HEK293T (cell line): ENCODE data around the gene PRDM16.

Source experiments
- ARNT ChIP-seq: fragments of 450-650 bp; IDR thresholded peaks from 2 replicates; pipeline ENCODE4 v1.6.1; 2017; ENCODE audit warnings: mild to moderate bottlenecking
- BHLHE40 ChIP-seq: fragments of 450-650 bp; IDR thresholded peaks from 2 replicates; pipeline ENCODE4 v1.6.1; 2016; ENCODE audit warnings: mild to moderate bottlenecking, moderate library complexity, borderline replicate concordance
- CTBP1 ChIP-seq: fragments of 450-650 bp; IDR thresholded peaks from 2 replicates; pipeline ENCODE4 v1.6.1; 2016; ENCODE audit warnings: borderline replicate concordance
- ELF4 ChIP-seq: fragments of 450-650 bp; IDR thresholded peaks from 2 replicates; pipeline ENCODE4 v1.6.1; 2017; ENCODE audit warnings: antibody characterized with exemption
- FOXA1 ChIP-seq: fragments of 450-650 bp; IDR thresholded peaks from 2 replicates; pipeline ENCODE4 v1.6.1; 2016; ENCODE audit warnings: mild to moderate bottlenecking
- FOXK2 ChIP-seq: fragments of 450-650 bp; IDR thresholded peaks from 2 replicates; pipeline ENCODE4 v1.6.1; 2016; ENCODE audit warnings: mild to moderate bottlenecking
- FOXM1 ChIP-seq: fragments of 450-650 bp; IDR thresholded peaks from 2 replicates; pipeline ENCODE4 v1.6.1; 2017; ENCODE audit warnings: mild to moderate bottlenecking, borderline replicate concordance
- LEF1 ChIP-seq: fragments of 450-650 bp; IDR thresholded peaks from 2 replicates; pipeline ENCODE4 v1.6.1; 2017; ENCODE audit warnings: mild to moderate bottlenecking, borderline replicate concordance
- SP1 ChIP-seq: fragments of 450-650 bp; IDR thresholded peaks from 2 replicates; pipeline ENCODE4 v1.6.1; 2017
- SUZ12 ChIP-seq: fragments of 450-650 bp; IDR thresholded peaks from 2 replicates; pipeline ENCODE4 v1.6.1; 2016; ENCODE audit warnings: mild to moderate bottlenecking
- ZNF384 ChIP-seq: fragments of 450-650 bp; IDR thresholded peaks from 2 replicates; pipeline ENCODE4 v1.6.1; 2016

- TF ChIP-seq FOXM1: no peak
- no peak for TF ChIP-seq FOXK2
- no peak for TF ChIP-seq SP1
- TF ChIP-seq SUZ12: no peak
- TF ChIP-seq ZNF384: no peak
- TF ChIP-seq CTBP1: no peak
- no peak for TF ChIP-seq LEF1
- TF ChIP-seq BHLHE40: no peak
- no peak for TF ChIP-seq ELF4
- no peak for TF ChIP-seq FOXA1
- TF ChIP-seq ARNT: no peak
Observed at GRCh38 chr1:3133686-3134085, 64.7 kb downstream of the PRDM16 start.
